LNCaP clone FGC (cell line): ENCODE measurements around the gene TLE4.

Source experiments
- DNase-seq: peaks from one replicate; pipeline ENCODE4 v3.0.0-alpha.2; 2011; ENCODE audit warnings: low read depth
- H3K4me3 ChIP-seq: 2 replicates; pipeline ENCODE4 v1.5.1; 2011; ENCODE audit warnings: mild to moderate bottlenecking, low read depth, low read length, control low read depth
- CTCF ChIP-seq: IDR thresholded peaks from 2 replicates; pipeline ENCODE4 v1.5.1; 2012; ENCODE audit warnings: mild to moderate bottlenecking; ENCODE audit not compliant: control insufficient read depth, insufficient read depth; ENCODE audit errors: extremely low read depth

Gene TLE4

GRCh38 chr9:79564105-79564504 is 7.7 kb upstream of the TLE4 start:
- TF ChIP-seq CTCF = no peak
- DNase-seq = no peak
- H3K4me3 ChIP-seq = no peak overlapping the region

- no peak for TF ChIP-seq CTCF
- no peak for DNase-seq
These were observed 6.5 kb upstream of the TLE4 start for GRCh38 chr9:79565245-79565644.

GRCh38 chr9:79567671-79568098 is 4.1 kb upstream of the TLE4 start:
- peak; percentile 42 for TF ChIP-seq CTCF
- no peak overlapping the region for H3K4me3 ChIP-seq
- no peak for DNase-seq

More at GRCh38 chr9:79565245-79565644, 6.5 kb upstream of the TLE4 start:
- H3K4me3 ChIP-seq = no peak overlapping the region

- H3K4me3 ChIP-seq = no peak overlapping the region
- TF ChIP-seq CTCF = no peak
- no peak for DNase-seq
These were observed 3.2 kb upstream of the TLE4 start for GRCh38 chr9:79568337-79569101.

- TF ChIP-seq CTCF = no peak
These were observed 1.8 kb upstream of the TLE4 start for GRCh38 chr9:79569814-79570447.

GRCh38 chr9:79570448-79571308 is 1.1 kb upstream of the TLE4 start:
- peak overlapping the region; percentile 47 for H3K4me3 ChIP-seq
- no peak for DNase-seq
- no peak for TF ChIP-seq CTCF

More at GRCh38 chr9:79569814-79570447, 1.8 kb upstream of the TLE4 start:
- DNase-seq = no peak
- no peak overlapping the region for H3K4me3 ChIP-seq
